Activated naive CD4-positive, alpha-beta T cell treated with anti-CD3 and anti-CD28 coated beads, Interleukin-2, amount 50 U/mL, for 24 hours (primary cell): ENCODE data around the gene CYB5RL.
A peak's percentile ranks its signal among the peaks of the same experiment; 100 is the strongest.
"Not testable (repeated sequence)": the region's sequence is repeated elsewhere in the genome, so short reads cannot be mapped to it uniquely, and the experiment has no call there.

Experiments used
- H3K27ac Mint-ChIP-seq: one replicate; pipeline ENCODE4 v1.8.0; 2021; ENCODE audit warnings: mild to moderate bottlenecking, mixed read lengths
- H3K27me3 Mint-ChIP-seq: one replicate; pipeline ENCODE4 v1.8.0; 2021; ENCODE audit warnings: mixed read lengths
- H3K36me3 Mint-ChIP-seq: one replicate; pipeline ENCODE4 v1.8.0; 2021; ENCODE audit warnings: mixed read lengths
- H3K4me1 Mint-ChIP-seq: one replicate; pipeline ENCODE4 v1.8.0; 2021; ENCODE audit warnings: mixed read lengths
- H3K4me3 Mint-ChIP-seq: one replicate; pipeline ENCODE4 v1.8.0; 2021; ENCODE audit warnings: mild to moderate bottlenecking, mixed read lengths
- H3K9me3 Mint-ChIP-seq: one replicate; pipeline ENCODE4 v1.8.0; 2021; ENCODE audit warnings: mixed read lengths

CYB5RL gene

GRCh38 chr1:54199765-54200518 is at the start of gene CYB5RL, which contains the start of gene MRPL37:
Gene CYB5RL (minus strand): TSS chr1:54200030. CDS start chr1:54195616, 4,414 bp downstream.
Gene MRPL37 (plus strand): TSS chr1:54200167. CDS start chr1:54200244, 77 bp downstream.
- Mint-ChIP-seq H3K27me3 (no peaks in the 10 kb centered on the region), H3K9me3 (no peaks in the 10 kb centered on the region), H3K27ac (peak within 1 kb of the TSS; percentile 89)

GRCh38 chr1:54248966-54249365 is 49.1 kb upstream of the CYB5RL start:
- Mint-ChIP-seq H3K27me3 (no peaks in the 10 kb centered on the region), H3K36me3 (no peaks in the 10 kb centered on the region), H3K4me3 (no peak overlapping the region), H3K9me3 (no peaks in the 10 kb centered on the region), H3K27ac (no peak overlapping the region), H3K4me1 (peaks cover 4% of the 10 kb centered on the region)

More at GRCh38 chr1:54199765-54200518, at the start of gene CYB5RL, which contains the start of gene MRPL37:
- H3K36me3 Mint-ChIP-seq: peaks cover 2% of the 10 kb centered on the region
- H3K4me3 Mint-ChIP-seq: peak within 1 kb of the TSS; percentile 95
- peaks cover 36% of the 10 kb centered on the region for H3K4me1 Mint-ChIP-seq

GRCh38 chr1:54247863-54248515 is 48.2 kb upstream of the CYB5RL start:
- Mint-ChIP-seq H3K27me3 (no peaks in the 10 kb centered on the region), H3K4me1 (peaks cover 4% of the 10 kb centered on the region), H3K4me3 (no peak overlapping the region), H3K27ac (no peak overlapping the region), H3K36me3 (peaks cover 2% of the 10 kb centered on the region), H3K9me3 (no peaks in the 10 kb centered on the region)

GRCh38 chr1:54246116-54246721 is 46.4 kb upstream of the CYB5RL start:
- H3K9me3 Mint-ChIP-seq: no peaks in the 10 kb centered on the region
- no peaks in the 10 kb centered on the region for H3K4me1 Mint-ChIP-seq
- no peaks in the 10 kb centered on the region for H3K27me3 Mint-ChIP-seq
- no peak overlapping the region for H3K27ac Mint-ChIP-seq
- H3K4me3 Mint-ChIP-seq: no peak overlapping the region
- peaks cover 2% of the 10 kb centered on the region for H3K36me3 Mint-ChIP-seq

- no peaks in the 10 kb centered on the region for H3K27me3 Mint-ChIP-seq
- H3K4me1 Mint-ChIP-seq: no peaks in the 10 kb centered on the region
- peak overlapping the region; percentile 10 for H3K27ac Mint-ChIP-seq
- H3K4me3 Mint-ChIP-seq: no peak overlapping the region
- no peaks in the 10 kb centered on the region for H3K9me3 Mint-ChIP-seq
- H3K36me3 Mint-ChIP-seq: peaks cover 2% of the 10 kb centered on the region
These were observed 45.7 kb upstream of the CYB5RL start for GRCh38 chr1:54245501-54245900.

GRCh38 chr1:54244655-54245054 is 44.8 kb upstream of the CYB5RL start:
- Mint-ChIP-seq H3K27ac (peak overlapping the region; percentile 24), H3K36me3 (peaks cover 2% of the 10 kb centered on the region), H3K27me3 (no peaks in the 10 kb centered on the region), H3K4me3 (no peak overlapping the region), H3K4me1 (no peaks in the 10 kb centered on the region), H3K9me3 (no peaks in the 10 kb centered on the region)

GRCh38 chr1:54243022-54243421 is 43.2 kb upstream of the CYB5RL start:
- Mint-ChIP-seq H3K9me3 (no peaks in the 10 kb centered on the region), H3K27me3 (no peaks in the 10 kb centered on the region), H3K4me3 (no peak overlapping the region), H3K27ac (no peak overlapping the region), H3K4me1 (no peaks in the 10 kb centered on the region), H3K36me3 (peaks cover 4% of the 10 kb centered on the region)

- no peaks in the 10 kb centered on the region for H3K9me3 Mint-ChIP-seq
- no peak overlapping the region for H3K27ac Mint-ChIP-seq
- peaks cover 10% of the 10 kb centered on the region for H3K36me3 Mint-ChIP-seq
- H3K27me3 Mint-ChIP-seq: no peaks in the 10 kb centered on the region
- H3K4me3 Mint-ChIP-seq: no peak overlapping the region
- no peaks in the 10 kb centered on the region for H3K4me1 Mint-ChIP-seq
These were observed 41.5 kb upstream of the CYB5RL start for GRCh38 chr1:54241364-54241763.

- H3K27me3 Mint-ChIP-seq: no peaks in the 10 kb centered on the region
- no peaks in the 10 kb centered on the region for H3K4me1 Mint-ChIP-seq
- H3K4me3 Mint-ChIP-seq: no peak overlapping the region
- no peaks in the 10 kb centered on the region for H3K9me3 Mint-ChIP-seq
- H3K36me3 Mint-ChIP-seq: peaks cover 10% of the 10 kb centered on the region
- no peak overlapping the region for H3K27ac Mint-ChIP-seq
These were observed 41.0 kb upstream of the CYB5RL start for GRCh38 chr1:54240741-54241335.

- Mint-ChIP-seq H3K4me1 (no peaks in the 10 kb centered on the region), H3K27ac (no peak overlapping the region), H3K36me3 (peaks cover 11% of the 10 kb centered on the region), H3K9me3 (no peaks in the 10 kb centered on the region), H3K27me3 (no peaks in the 10 kb centered on the region), H3K4me3 (no peak overlapping the region)
These were observed 39.8 kb upstream of the CYB5RL start for GRCh38 chr1:54239631-54240031.

- no peaks in the 10 kb centered on the region for H3K27me3 Mint-ChIP-seq
- H3K4me3 Mint-ChIP-seq: no peak overlapping the region
- no peak overlapping the region for H3K27ac Mint-ChIP-seq
- H3K9me3 Mint-ChIP-seq: no peaks in the 10 kb centered on the region
- no peaks in the 10 kb centered on the region for H3K4me1 Mint-ChIP-seq
- H3K36me3 Mint-ChIP-seq: peaks cover 11% of the 10 kb centered on the region
These were observed 39.2 kb upstream of the CYB5RL start for GRCh38 chr1:54239035-54239383.

- H3K36me3 Mint-ChIP-seq: peaks cover 11% of the 10 kb centered on the region
- H3K4me3 Mint-ChIP-seq: no peak overlapping the region
- no peaks in the 10 kb centered on the region for H3K9me3 Mint-ChIP-seq
- no peak overlapping the region for H3K27ac Mint-ChIP-seq
- H3K4me1 Mint-ChIP-seq: no peaks in the 10 kb centered on the region
- no peaks in the 10 kb centered on the region for H3K27me3 Mint-ChIP-seq
These were observed 38.7 kb upstream of the CYB5RL start for GRCh38 chr1:54238353-54239034.

- no peaks in the 10 kb centered on the region for H3K9me3 Mint-ChIP-seq
- no peak overlapping the region for H3K4me3 Mint-ChIP-seq
- H3K27me3 Mint-ChIP-seq: no peaks in the 10 kb centered on the region
- H3K27ac Mint-ChIP-seq: no peak overlapping the region
- no peaks in the 10 kb centered on the region for H3K4me1 Mint-ChIP-seq
- H3K36me3 Mint-ChIP-seq: peaks cover 10% of the 10 kb centered on the region
These were observed 37.8 kb upstream of the CYB5RL start for GRCh38 chr1:54237586-54237985.

GRCh38 chr1:54234284-54234683 is 34.5 kb upstream of the CYB5RL start:
- Mint-ChIP-seq H3K4me1 (peaks cover 10% of the 10 kb centered on the region), H3K36me3 (peaks cover 10% of the 10 kb centered on the region), H3K27me3 (no peaks in the 10 kb centered on the region), H3K4me3 (no peak overlapping the region), H3K9me3 (no peaks in the 10 kb centered on the region), H3K27ac (no peak overlapping the region)

- H3K9me3 Mint-ChIP-seq, H3K27ac Mint-ChIP-seq, H3K36me3 Mint-ChIP-seq, H3K27me3 Mint-ChIP-seq, H3K4me3 Mint-ChIP-seq: not testable (repeated sequence)
- H3K4me1 Mint-ChIP-seq: peaks cover 14% of the 10 kb centered on the region
These were observed 33.4 kb upstream of the CYB5RL start for GRCh38 chr1:54233196-54233595.
